AG09319 (cell line): ENCODE data around the gene BNIP5.

Source experiments
- DNase-seq: peaks from one replicate; pipeline ENCODE4 v3.0.0-alpha.2; 2010; ENCODE audit warnings: low read depth; ENCODE audit errors: extremely low read depth
- CTCF ChIP-seq: IDR thresholded peaks from 2 replicates; pipeline ENCODE4 v1.5.1; 2011; ENCODE audit warnings: low read depth, mild to moderate bottlenecking, inconsistent platforms, low read length, moderate library complexity

Gene BNIP5

DNA sequence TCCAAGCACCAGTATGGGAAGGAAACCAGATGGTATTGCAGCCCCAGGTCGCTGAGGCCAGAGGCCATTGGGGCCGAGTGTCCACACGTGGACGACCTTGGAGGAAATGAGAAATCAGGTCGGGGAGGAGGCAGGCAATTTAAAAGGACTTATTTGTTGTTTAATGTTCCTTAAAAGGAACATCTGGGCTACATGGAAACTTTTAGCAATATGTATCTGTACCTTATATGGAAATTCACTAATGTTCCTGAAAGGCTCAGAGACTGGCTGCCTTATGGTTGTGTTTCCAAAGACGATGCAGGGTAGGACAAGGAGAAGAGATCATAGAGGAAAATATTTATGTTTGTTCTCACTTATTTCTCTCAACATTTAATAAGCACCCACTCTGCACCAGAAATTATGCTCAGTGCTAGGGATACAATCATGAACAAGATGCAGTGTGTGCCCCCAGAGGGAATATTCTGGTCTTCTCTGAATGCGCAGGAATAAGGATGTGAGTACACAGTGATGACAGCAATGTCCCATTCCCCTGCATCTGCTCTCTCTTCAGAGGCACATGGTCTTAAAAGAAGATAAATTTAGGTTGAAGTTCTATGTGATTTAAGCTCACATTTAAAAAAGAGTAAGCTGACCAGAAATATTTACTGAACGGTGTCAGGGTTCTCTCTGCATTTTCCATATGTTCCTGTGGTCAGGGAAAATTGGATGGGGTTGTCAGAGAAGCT lies 3.4 kb downstream of the BNIP5 start:
- no peak for TF ChIP-seq CTCF
- DNase-seq, result no peak

DNA sequence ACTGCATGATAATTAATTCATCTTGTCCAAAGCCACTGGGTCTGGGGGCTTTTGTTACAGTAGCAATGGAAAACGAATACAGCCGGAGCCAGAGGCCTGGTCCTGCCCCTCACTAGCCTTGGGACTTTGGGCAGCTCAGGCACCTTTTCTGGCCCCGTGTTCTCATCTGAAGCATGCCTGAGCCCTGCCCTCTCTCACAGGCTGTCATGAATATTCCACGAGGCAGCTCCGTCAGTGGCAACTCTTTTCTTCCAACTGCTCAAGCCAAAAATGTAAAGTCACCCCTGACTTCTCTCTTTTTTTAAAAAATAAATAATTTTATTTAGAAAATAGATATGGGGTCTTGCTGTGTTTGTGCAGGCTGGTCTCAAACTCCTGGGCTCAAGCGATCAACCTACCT lies 5.3 kb downstream of the BNIP5 start:
- no peak for DNase-seq
- TF ChIP-seq CTCF, result no peak

DNA sequence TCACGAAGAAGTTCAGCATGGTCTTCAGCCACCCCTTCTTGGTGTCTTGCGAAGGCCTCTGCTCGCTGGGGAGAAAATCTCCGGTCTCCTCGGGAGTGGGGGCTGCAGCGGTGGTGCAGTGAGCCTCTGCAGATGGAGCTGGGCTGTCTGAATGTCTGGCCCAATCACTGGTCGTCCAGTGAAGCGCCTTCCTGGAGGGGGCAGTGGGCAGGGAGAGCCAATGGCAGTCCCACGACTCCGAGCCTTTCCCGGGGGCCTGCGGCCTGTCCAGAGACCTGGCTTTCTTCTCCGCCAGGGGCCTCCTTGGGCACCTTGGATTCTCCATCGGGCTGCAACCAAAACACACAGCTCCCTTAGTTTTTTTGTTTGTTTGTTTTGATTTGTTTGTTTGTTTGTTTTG lies 6.3 kb downstream of the BNIP5 start:
- no peak for TF ChIP-seq CTCF

DNA sequence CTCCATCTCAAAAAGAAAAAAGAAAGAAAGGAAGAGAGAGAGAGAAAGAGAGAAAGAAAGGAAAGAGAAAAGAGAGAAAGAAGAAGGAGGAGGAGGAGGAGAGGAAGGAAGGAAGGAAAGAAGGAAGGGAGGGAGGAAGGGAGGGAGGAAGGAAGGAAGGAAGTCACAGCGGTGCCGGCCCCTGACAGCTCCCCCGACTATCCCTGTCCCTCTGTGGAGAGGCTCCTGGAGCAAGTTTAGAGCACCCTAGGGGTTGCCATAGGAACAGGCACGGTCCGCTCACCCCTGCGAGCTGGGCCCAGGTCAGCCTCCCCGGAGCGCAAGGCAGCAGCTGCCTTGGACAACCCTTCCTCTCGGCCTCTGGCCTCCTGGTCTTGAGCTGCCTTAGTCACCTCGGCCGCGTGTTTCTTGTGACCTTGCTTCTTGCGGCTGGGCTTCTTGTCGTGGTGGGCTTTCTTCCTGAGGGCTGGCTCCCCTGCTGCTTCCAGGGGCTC lies 6.8 kb downstream of the BNIP5 start:
- no peak for TF ChIP-seq CTCF

More for the DNA sequence above, 6.3 kb downstream of the BNIP5 start:
- no peak for DNase-seq

DNA sequence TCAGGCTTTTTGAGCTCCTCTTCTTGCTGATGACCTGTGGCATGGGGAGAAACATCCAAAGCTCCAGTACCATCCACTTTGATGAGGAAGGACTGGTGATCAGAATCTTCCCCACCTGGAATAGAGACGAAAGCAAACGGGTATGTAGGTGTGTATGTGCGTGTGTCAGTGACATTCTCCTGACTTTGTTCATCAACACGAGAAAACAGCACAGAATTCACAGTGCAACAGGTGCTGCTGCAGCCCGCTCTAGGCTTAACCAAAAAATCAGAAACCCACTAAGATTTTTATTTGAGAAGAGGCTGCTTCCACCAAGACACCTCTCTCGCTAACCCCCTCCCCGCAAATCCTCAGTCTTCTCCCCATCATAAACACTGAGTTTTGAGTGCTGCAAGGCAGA lies 8.1 kb downstream of the BNIP5 start:
- no peak for DNase-seq
- TF ChIP-seq CTCF, result no peak

More for the DNA sequence above, 6.8 kb downstream of the BNIP5 start:
- DNase-seq, result no peak

DNA sequence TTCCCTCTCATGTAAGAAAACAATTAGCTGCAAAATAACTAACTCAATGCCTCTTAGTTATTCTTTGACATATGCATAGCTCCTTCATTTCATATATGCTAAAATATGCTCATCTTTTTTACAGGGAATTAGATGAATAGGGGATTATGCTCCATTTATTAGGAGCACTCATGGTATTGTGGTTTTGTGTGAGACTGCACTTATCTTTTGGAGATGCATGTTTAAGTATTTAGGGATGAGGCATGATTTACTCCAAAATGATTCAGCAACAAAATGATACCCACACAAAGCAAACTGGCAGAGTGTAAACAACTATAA lies 8.8 kb downstream of the BNIP5 start:
- no peak for TF ChIP-seq CTCF
- no peak for DNase-seq

- no peak for DNase-seq
- TF ChIP-seq CTCF, result no peak
These were observed 9.3 kb downstream of the BNIP5 start for GRCh38 chr6:36327226-36327918.
